GM19463 (cell line): Measurements from ENCODE around the gene NAV2.
"Not testable (repeated sequence)": the region's sequence is repeated elsewhere in the genome, so short reads cannot be mapped to it uniquely, and the experiment has no call there.

Experiments
- ATAC-seq: cut with Tn5 transposase; IDR thresholded peaks from one replicate; pipeline ENCODE4 v1.9.1; 2021; ENCODE audit warnings: mild to moderate bottlenecking, moderate library complexity; ENCODE audit not compliant: unreplicated experiment

NAV2 gene

GRCh38 chr11:19882356-19882755, 169.7 kb downstream of the NAV2 start:
- no peak for ATAC-seq

GRCh38 chr11:19886498-19886897, 173.9 kb downstream of the NAV2 start:
- ATAC-seq: no peak

GRCh38 chr11:19887842-19888241, 175.2 kb downstream of the NAV2 start:
- ATAC-seq: no peak

- ATAC-seq: no peak
These were observed 176.9 kb downstream of the NAV2 start for GRCh38 chr11:19889531-19889930.

GRCh38 chr11:19890308-19890707, 177.7 kb downstream of the NAV2 start:
- no peak for ATAC-seq

- ATAC-seq: no peak
These were observed 178.4 kb downstream of the NAV2 start for GRCh38 chr11:19891022-19891421.

GRCh38 chr11:19892387-19892786, 179.8 kb downstream of the NAV2 start:
- ATAC-seq: no peak

- ATAC-seq: no peak
These were observed 180.2 kb downstream of the NAV2 start for GRCh38 chr11:19892876-19893275.

GRCh38 chr11:19894404-19894803, 181.8 kb downstream of the NAV2 start:
- ATAC-seq: no peak

- ATAC-seq: not testable (repeated sequence)
These were observed 182.4 kb downstream of the NAV2 start for GRCh38 chr11:19895037-19895436.

- ATAC-seq: no peak
These were observed 183.1 kb downstream of the NAV2 start for GRCh38 chr11:19895776-19896175.

- no peak for ATAC-seq
These were observed 191.0 kb downstream of the NAV2 start for GRCh38 chr11:19903620-19904069.

- no peak for ATAC-seq
These were observed 192.7 kb downstream of the NAV2 start for GRCh38 chr11:19905280-19905853.

- no peak for ATAC-seq
These were observed 193.5 kb downstream of the NAV2 start for GRCh38 chr11:19906126-19906525.

- ATAC-seq: peak; percentile 70
These were observed 194.5 kb downstream of the NAV2 start for GRCh38 chr11:19907008-19907579.

GRCh38 chr11:19907839-19908238, 195.2 kb downstream of the NAV2 start:
- ATAC-seq: no peak

GRCh38 chr11:19910931-19911330, 198.3 kb downstream of the NAV2 start:
- no peak for ATAC-seq

- no peak for ATAC-seq
These were observed 199.7 kb downstream of the NAV2 start for GRCh38 chr11:19912115-19912957.

- no peak for ATAC-seq
These were observed 200.6 kb downstream of the NAV2 start for GRCh38 chr11:19912958-19913892.

GRCh38 chr11:19913893-19914249, 201.2 kb downstream of the NAV2 start:
- no peak for ATAC-seq

GRCh38 chr11:19915808-19916207, 203.2 kb downstream of the NAV2 start:
- no peak for ATAC-seq
